ENCODE data around the gene IFITM10. TPM values are rescaled to one million over a fixed set of nuclear protein-coding genes. Genes with fewer than 3 reads are reported as not detected.

Gene IFITM10
- total and polyA plus RNA-seq, 2 donors from 2014 or later, result 2.3 to 6.4 TPM

- no peak for FAIRE-seq
- no peaks in the 10 kb centered on the region for H3K27me3 ChIP-seq (ENCODE audit: control insufficient read depth, insufficient read depth, low read length)
- H3K9me3 ChIP-seq (ENCODE audit: control insufficient read depth in 2 of 3, insufficient read depth in 1 of 3, low read length in 3 of 3), result no peaks in the 10 kb centered on the region
- H3K4me1 ChIP-seq (ENCODE audit: control insufficient read depth in 2 of 3, insufficient read depth in 2 of 3, low read depth in 1 of 3, low read length in 3 of 3), result peaks cover 0 to 7% (median 4%) of the 10 kb centered on the region in 3 donors
- H3K27ac ChIP-seq (ENCODE audit: low read depth in 2 of 2, low read length in 2 of 2), result no peak overlapping the region
- peak overlapping the region in 1 of 3 donors; percentile 52 for H3K4me3 ChIP-seq (ENCODE audit: low read length in 3 of 3)
- peak; percentile 90 for TF ChIP-seq CTCF (IDR thresholded peaks at IDR 0.05; ENCODE audit: borderline replicate concordance, extremely low read depth, insufficient read depth)
- H3K36me3 ChIP-seq (ENCODE audit: control insufficient read depth in 2 of 3, insufficient read depth in 3 of 3, low read length in 3 of 3), result no peaks in the 10 kb centered on the region
- peak overlapping the region in 1 of 3 donors; percentile 59 for H3K9ac ChIP-seq (ENCODE audit: low read length in 3 of 3)
- DNase-seq, result peak; percentile 88 to 95 (median 92)
- intact Hi-C loops (cut with DNase I), result loop anchor here (5.0 kb wide), 1 partner anchor 138 kb away; the partner anchor contains the start of gene SYT8
Measured at GRCh38 chr11:1694064-1694845, 56.1 kb downstream of the IFITM10 start.

GRCh38 chr11:1693327-1694063 is 56.9 kb downstream of the IFITM10 start:
- no peaks in the 10 kb centered on the region for H3K9me3 ChIP-seq (ENCODE audit: control insufficient read depth in 2 of 3, insufficient read depth in 1 of 3, low read length in 3 of 3)
- peak overlapping the region in 2 of 3 donors; percentile 35 to 59 for H3K9ac ChIP-seq (ENCODE audit: low read length in 3 of 3)
- H3K36me3 ChIP-seq (ENCODE audit: control insufficient read depth in 2 of 3, insufficient read depth in 3 of 3, low read length in 3 of 3), result no peaks in the 10 kb centered on the region
- peak; percentile 95 for TF ChIP-seq CTCF (IDR thresholded peaks at IDR 0.05; ENCODE audit: borderline replicate concordance, extremely low read depth, insufficient read depth)
- DNase-seq (peak; percentile 90 to 94 (median 92)), FAIRE-seq (no peak)
- peak overlapping the region; percentile 43 to 52 (median 44) for H3K4me3 ChIP-seq (ENCODE audit: low read length in 3 of 3)
- peaks cover 0 to 7% (median 4%) of the 10 kb centered on the region in 3 donors for H3K4me1 ChIP-seq (ENCODE audit: control insufficient read depth in 2 of 3, insufficient read depth in 2 of 3, low read depth in 1 of 3, low read length in 3 of 3)
- H3K27me3 ChIP-seq (ENCODE audit: control insufficient read depth, insufficient read depth, low read length), result no peaks in the 10 kb centered on the region
- peak overlapping the region in 1 of 2 donors; percentile 5 for H3K27ac ChIP-seq (ENCODE audit: low read depth in 2 of 2, low read length in 2 of 2)
- intact Hi-C loops (cut with DNase I), result loop anchor here (5.0 kb wide), 1 partner anchor 139 kb away; the partner anchor contains the start of gene SYT8

- Histone ChIP-seq H3K4me1 (ENCODE audit: control insufficient read depth in 2 of 3, insufficient read depth in 2 of 3, low read depth in 1 of 3, low read length in 3 of 3) (peaks cover 0 to 7% (median 4%) of the 10 kb centered on the region in 3 donors), H3K4me3 (ENCODE audit: low read length in 3 of 3) (no peak overlapping the region), H3K36me3 (ENCODE audit: control insufficient read depth in 2 of 3, insufficient read depth in 3 of 3, low read length in 3 of 3) (no peaks in the 10 kb centered on the region), H3K27me3 (ENCODE audit: control insufficient read depth, insufficient read depth, low read length) (no peaks in the 10 kb centered on the region), H3K9ac (ENCODE audit: low read length in 3 of 3) (no peak overlapping the region), H3K9me3 (ENCODE audit: control insufficient read depth in 2 of 3, insufficient read depth in 1 of 3, low read length in 3 of 3) (no peaks in the 10 kb centered on the region), H3K27ac (ENCODE audit: low read depth in 2 of 2, low read length in 2 of 2) (no peak overlapping the region)
- FAIRE-seq (no peak), DNase-seq (peak in 1 of 5 donors; percentile 56)
- TF ChIP-seq CTCF (IDR thresholded peaks at IDR 0.05; ENCODE audit: borderline replicate concordance, extremely low read depth, insufficient read depth), result no peak
- intact Hi-C loops (cut with DNase I), result loop anchor here (5.0 kb wide), 1 partner anchor 139 kb away; the partner anchor contains the start of gene SYT8
Measured at GRCh38 chr11:1692708-1693326, 57.6 kb downstream of the IFITM10 start.

Measured in kidney (tissue), 14 donors.